Activated naive CD4-positive, alpha-beta T cell treated with anti-CD3 and anti-CD28 coated beads, Interleukin-2, amount 10 ng/mL, durations not matched to agents 7 days and 5 days (primary cell): ENCODE results near the gene LOXL4.
"Not testable (repeated sequence)": the region's sequence is repeated elsewhere in the genome, so short reads cannot be mapped to it uniquely, and the experiment has no call there.

Experiments
- CTCF ChIA-PET: fragments of 350-600 bp; sonication (Branson Sonifier 250); formaldehyde crosslinking; loops from one replicate; lab custom pipeline; 2021; ENCODE audit warnings: antibody characterized with exemption; lab: Charles Lee
- DNase-seq: peaks from one replicate; pipeline ENCODE4 v3.0.0-alpha.2; 2020
- H3K27ac Mint-ChIP-seq: one replicate; pipeline ENCODE4 v1.8.0; 2021; ENCODE audit warnings: mild to moderate bottlenecking, moderate library complexity, mixed read lengths
- H3K27me3 Mint-ChIP-seq: one replicate; pipeline ENCODE4 v1.8.0; 2021; ENCODE audit warnings: mild to moderate bottlenecking, mixed read lengths
- H3K36me3 Mint-ChIP-seq: one replicate; pipeline ENCODE4 v1.8.0; 2021; ENCODE audit warnings: mixed read lengths
- H3K4me1 Mint-ChIP-seq: one replicate; pipeline ENCODE4 v1.8.0; 2021; ENCODE audit warnings: mixed read lengths
- H3K4me3 Mint-ChIP-seq: one replicate; pipeline ENCODE4 v1.8.0; 2021; ENCODE audit warnings: mild to moderate bottlenecking, moderate library complexity, mixed read lengths
- H3K9me3 Mint-ChIP-seq: one replicate; pipeline ENCODE4 v1.8.0; 2021; ENCODE audit warnings: mixed read lengths

The LOXL4 gene

DNA sequence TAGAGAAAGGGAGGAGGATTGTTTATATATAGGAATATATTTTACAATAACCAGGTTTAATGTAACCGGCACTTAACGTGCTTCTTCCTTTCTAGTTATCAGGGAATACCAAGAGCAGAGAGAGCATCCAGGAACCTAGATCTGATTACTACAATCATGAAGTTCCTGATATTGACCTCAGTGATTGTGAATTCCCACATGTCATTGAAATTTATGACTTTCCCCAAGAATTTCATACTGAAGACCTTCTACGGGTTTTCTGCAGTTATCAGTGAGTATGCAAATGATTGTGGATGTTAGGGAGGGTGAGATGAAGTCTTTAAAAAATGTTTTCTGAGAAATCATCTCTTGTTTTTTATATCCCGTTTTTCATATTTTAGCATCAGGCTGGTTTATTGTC lies 36.6 kb downstream of the LOXL4 start:
- Mint-ChIP-seq H3K27me3 (no peaks in the 10 kb centered on the region), H3K9me3 (no peaks in the 10 kb centered on the region), H3K27ac (no peak overlapping the region), H3K36me3 (peaks cover 43% of the 10 kb centered on the region), H3K4me1 (peaks cover 2% of the 10 kb centered on the region), H3K4me3 (no peak overlapping the region)
- CTCF ChIA-PET = interaction anchor here (0.9 kb wide), 1 partner anchor 62 kb away, joined by 3 read pairs; no protein-coding TSS in a partner anchor
- no peak for DNase-seq

DNA sequence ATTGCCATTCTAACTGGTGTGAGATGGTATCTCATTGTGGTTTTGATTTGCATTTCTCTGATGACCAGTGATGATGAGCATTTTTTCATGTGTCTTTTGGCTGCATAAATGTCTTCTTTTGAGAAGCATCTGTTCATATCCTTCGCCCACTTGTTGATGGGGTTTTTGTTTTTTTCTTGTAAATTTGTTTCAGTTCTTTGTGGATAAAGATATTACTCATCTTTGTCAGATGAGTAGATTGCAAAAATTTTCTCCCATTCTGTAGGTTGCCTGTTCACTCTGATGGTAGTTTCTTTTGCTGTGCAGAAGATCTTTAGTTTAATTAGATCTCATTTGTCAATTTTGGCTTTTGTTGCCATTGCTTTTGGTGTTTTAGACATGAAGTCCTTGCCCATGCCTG lies 39.7 kb downstream of the LOXL4 start:
- H3K4me3 Mint-ChIP-seq, H3K4me1 Mint-ChIP-seq, H3K27ac Mint-ChIP-seq, CTCF ChIA-PET, DNase-seq, H3K27me3 Mint-ChIP-seq, H3K9me3 Mint-ChIP-seq: not testable (repeated sequence)
- peaks cover 40% of the 10 kb centered on the region for H3K36me3 Mint-ChIP-seq

DNA sequence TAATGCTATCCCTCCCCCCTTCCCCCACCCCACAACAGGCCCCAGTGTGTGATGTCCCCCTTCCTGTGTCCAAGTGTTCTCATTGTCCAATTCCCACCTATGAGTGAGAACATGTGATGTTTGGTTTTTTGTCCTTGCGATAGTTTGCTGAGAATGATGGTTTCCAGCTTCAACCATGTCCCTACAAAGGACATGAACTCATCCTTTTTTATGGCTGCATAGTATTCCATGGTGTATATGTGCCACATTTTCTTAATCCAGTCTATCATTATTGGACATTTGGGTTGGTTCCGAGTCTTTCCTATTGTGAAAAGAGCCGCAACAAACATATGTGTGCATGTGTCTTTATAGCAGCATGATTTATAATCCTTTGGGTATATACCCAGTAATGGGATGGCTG lies 40.3 kb downstream of the LOXL4 start:
- H3K27me3 Mint-ChIP-seq, H3K27ac Mint-ChIP-seq, H3K4me3 Mint-ChIP-seq, H3K9me3 Mint-ChIP-seq, DNase-seq, CTCF ChIA-PET, H3K4me1 Mint-ChIP-seq: not testable (repeated sequence)
- H3K36me3 Mint-ChIP-seq = peaks cover 40% of the 10 kb centered on the region

DNA sequence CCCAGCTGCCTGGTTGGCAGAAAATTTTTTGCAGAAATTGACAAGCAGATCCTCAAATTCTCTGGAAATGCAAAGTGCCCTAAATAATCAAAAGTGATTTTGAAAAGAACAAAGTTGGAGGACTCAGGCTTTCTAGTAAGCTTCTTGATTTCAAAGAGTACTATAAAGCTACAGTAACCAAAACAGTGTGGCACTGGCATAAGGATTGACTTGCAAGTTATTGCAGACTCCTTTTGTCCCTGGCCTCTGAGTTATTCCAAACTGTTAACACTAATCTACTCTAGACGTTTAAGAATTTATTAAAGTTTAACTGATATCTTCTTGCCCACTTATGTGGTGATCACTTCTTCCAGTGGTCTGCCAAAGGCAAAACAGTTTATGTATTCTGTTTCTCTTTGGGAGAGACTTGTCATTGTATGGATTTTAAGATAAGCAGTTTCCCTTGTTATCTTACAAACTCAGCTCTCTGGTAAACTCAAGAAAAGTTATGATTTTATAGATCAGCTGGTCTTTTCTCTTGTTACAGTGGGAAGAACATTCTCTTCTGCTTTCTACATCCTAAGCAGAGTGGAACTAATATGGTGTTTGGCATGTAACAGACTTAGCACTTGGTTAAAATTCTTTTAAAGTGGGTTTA lies 41.4 kb downstream of the LOXL4 start:
- CTCF ChIA-PET = no interaction called here
- peaks cover 40% of the 10 kb centered on the region for H3K36me3 Mint-ChIP-seq
- H3K27ac Mint-ChIP-seq = no peak overlapping the region
- DNase-seq = no peak
- no peak overlapping the region for H3K4me3 Mint-ChIP-seq
- H3K4me1 Mint-ChIP-seq = peaks cover 2% of the 10 kb centered on the region
- H3K9me3 Mint-ChIP-seq = no peaks in the 10 kb centered on the region
- H3K27me3 Mint-ChIP-seq = no peaks in the 10 kb centered on the region

DNA sequence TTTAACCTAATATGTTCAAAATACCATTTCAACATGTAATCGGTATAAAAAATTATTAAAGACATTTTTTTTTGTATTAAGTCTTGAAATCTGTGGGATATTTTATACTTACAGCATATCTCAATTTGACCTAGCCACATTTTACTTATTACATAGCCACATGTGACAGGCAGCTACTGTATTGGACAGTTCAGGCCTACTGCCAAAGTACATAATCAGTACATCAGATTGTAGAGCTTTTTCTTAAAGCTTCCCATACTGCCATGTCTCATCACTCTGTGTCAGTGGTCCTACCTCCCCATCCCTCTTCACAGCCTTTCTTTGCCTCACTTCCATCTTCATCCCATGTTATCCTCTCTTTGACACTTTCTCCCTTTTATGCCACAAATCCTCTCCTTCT lies 43.0 kb downstream of the LOXL4 start:
- no peak overlapping the region for H3K27ac Mint-ChIP-seq
- H3K4me1 Mint-ChIP-seq = peaks cover 2% of the 10 kb centered on the region
- H3K4me3 Mint-ChIP-seq = no peak overlapping the region
- peaks cover 2% of the 10 kb centered on the region for H3K9me3 Mint-ChIP-seq
- H3K36me3 Mint-ChIP-seq = peaks cover 37% of the 10 kb centered on the region
- DNase-seq = no peak
- CTCF ChIA-PET = interaction anchor here (0.6 kb wide), 1 partner anchor 14 kb away, joined by 3 read pairs; no protein-coding TSS in a partner anchor
- no peaks in the 10 kb centered on the region for H3K27me3 Mint-ChIP-seq

DNA sequence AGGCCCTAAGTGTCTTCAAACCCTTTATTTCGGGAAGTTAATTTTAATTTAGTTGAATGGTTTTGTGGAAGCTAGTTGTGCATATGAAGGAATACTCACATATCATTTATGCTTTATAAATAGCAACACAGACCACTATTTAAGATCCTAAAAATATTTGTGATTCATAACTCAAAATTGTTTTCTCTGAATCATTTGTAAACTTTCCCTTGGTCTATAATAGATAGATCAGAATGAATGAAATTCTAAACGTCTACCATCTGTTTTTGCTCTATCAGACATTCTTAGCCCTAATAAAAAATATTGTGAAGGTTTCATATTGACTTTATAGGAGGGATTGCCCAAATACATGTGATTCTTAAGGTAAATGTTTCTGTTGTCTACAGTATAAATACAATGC lies 43.5 kb downstream of the LOXL4 start:
- CTCF ChIA-PET = no interaction called here
- no peak for DNase-seq
- peaks cover 39% of the 10 kb centered on the region for H3K36me3 Mint-ChIP-seq
- no peak overlapping the region for H3K27ac Mint-ChIP-seq
- H3K4me1 Mint-ChIP-seq = peaks cover 2% of the 10 kb centered on the region
- H3K4me3 Mint-ChIP-seq = no peak overlapping the region
- peaks cover 7% of the 10 kb centered on the region for H3K9me3 Mint-ChIP-seq
- H3K27me3 Mint-ChIP-seq = no peaks in the 10 kb centered on the region

DNA sequence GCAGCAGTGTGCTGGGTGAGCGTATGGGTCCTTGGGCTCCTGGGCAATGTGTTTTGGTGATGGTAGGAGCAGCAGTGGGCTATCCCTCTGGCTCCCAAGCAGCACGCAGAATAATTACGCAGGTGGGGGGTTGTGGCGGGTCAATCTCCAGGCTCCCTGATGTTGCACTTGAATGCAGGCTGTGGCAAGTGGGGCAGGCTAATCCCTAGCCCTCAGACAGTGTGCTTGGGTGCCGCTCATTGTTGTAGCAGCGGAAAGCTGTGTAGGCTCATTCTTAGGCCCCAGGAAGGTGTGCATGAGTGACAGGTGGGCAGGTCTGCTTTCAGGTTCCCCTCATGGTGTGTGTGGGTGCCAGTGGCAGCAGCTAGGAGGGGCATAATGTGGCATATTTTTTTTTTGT lies 44.1 kb downstream of the LOXL4 start:
- CTCF ChIA-PET = no interaction called here
- Mint-ChIP-seq H3K4me3 (no peak overlapping the region), H3K27ac (no peak overlapping the region), H3K4me1 (peaks cover 2% of the 10 kb centered on the region), H3K36me3 (peaks cover 40% of the 10 kb centered on the region), H3K27me3 (no peaks in the 10 kb centered on the region), H3K9me3 (peaks cover 12% of the 10 kb centered on the region)
- DNase-seq = no peak

DNA sequence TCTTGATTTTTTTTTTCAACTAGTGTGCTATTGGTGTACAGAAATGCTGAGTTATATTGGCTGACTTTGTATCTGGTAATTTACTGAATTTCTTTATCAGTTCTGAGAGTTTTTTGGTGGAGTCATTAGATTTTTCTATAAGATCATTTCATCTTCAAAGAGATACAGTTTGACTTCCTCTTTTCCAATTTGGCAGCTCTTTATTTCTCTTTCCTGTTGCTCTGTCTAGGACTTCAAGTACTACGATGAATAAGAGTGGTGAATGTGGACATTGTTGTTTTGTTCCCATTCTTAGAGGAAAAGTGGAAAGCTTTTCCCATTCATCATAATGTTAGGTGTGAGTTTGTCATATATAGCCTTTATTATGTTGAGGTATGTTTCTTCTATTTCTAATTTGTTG lies 50.2 kb downstream of the LOXL4 start:
- Mint-ChIP-seq H3K4me3 (no peak overlapping the region), H3K27ac (no peak overlapping the region), H3K36me3 (peaks cover 43% of the 10 kb centered on the region), H3K27me3 (no peaks in the 10 kb centered on the region), H3K4me1 (peaks cover 7% of the 10 kb centered on the region), H3K9me3 (peaks cover 19% of the 10 kb centered on the region)
- DNase-seq = no peak
- CTCF ChIA-PET = no interaction called here

DNA sequence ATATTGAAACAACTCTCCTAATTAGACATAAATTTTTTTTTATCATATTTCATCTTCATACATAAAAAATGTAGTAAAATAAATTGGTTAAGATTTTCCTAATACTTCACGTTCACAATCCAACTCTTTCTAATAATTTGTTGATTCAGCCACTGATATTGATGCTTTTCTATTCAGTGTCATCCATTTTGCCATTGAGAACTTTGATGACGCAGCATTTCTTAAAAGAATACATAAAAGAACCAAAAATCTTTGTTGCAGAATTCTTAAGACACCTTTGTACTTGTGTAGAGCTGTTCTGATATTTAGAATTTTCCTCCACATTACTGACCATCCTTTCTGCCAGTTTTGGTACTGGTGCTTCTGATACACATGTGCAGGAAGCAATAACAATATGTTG lies 52.6 kb downstream of the LOXL4 start:
- DNase-seq = no peak
- no peaks in the 10 kb centered on the region for H3K27me3 Mint-ChIP-seq
- no peak overlapping the region for H3K4me3 Mint-ChIP-seq
- peaks cover 51% of the 10 kb centered on the region for H3K36me3 Mint-ChIP-seq
- CTCF ChIA-PET = interaction anchor here (0.9 kb wide), 1 partner anchor 113 kb away, joined by 3 read pairs; no protein-coding TSS in a partner anchor
- peaks cover 19% of the 10 kb centered on the region for H3K9me3 Mint-ChIP-seq
- peaks cover 7% of the 10 kb centered on the region for H3K4me1 Mint-ChIP-seq
- no peak overlapping the region for H3K27ac Mint-ChIP-seq

DNA sequence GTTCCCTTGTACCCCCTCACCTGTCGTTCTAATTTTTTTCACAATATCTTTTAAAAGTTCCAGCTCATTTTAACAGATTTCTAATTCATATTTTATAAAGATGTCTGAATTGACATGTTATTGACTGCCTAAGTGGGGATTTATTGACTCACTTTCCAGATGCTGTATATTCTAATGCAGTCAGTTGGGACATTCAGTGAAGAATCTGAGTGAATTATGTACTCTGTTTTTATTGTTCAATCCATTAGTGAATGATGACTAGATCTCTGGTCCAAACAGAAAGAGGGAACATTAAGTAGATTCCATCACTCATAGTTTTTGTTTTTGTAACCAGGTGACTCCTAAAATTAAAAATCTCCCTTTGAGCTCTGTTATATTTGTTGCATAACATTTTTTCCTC lies 54.3 kb downstream of the LOXL4 start:
- no peaks in the 10 kb centered on the region for H3K27me3 Mint-ChIP-seq
- CTCF ChIA-PET = no interaction called here
- no peak overlapping the region for H3K4me3 Mint-ChIP-seq
- peaks cover 5% of the 10 kb centered on the region for H3K4me1 Mint-ChIP-seq
- H3K9me3 Mint-ChIP-seq = peaks cover 7% of the 10 kb centered on the region
- peaks cover 49% of the 10 kb centered on the region for H3K36me3 Mint-ChIP-seq
- H3K27ac Mint-ChIP-seq = no peak overlapping the region
- no peak for DNase-seq

DNA sequence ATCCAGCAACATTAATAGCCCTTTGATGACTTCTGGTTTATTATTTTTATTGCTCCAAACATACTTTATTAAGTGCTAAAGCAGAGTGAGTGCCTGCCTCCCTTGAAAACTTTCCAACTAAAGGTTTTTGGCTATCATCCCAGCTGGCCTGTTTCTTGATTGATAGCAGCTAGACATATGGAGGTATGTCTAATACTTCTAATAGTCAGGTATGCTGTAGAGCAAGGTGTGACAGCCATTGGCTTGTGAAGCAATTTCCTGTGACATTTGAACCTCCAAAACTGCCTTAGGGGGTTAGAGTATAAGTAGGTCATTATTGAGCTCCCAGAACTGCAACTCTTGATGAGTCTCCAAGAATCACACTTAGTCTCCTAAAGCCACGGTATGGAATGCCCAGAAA lies 55.8 kb downstream of the LOXL4 start:
- Mint-ChIP-seq H3K4me1 (no peaks in the 10 kb centered on the region), H3K27me3 (no peaks in the 10 kb centered on the region), H3K36me3 (peaks cover 46% of the 10 kb centered on the region), H3K4me3 (no peak overlapping the region), H3K27ac (no peak overlapping the region), H3K9me3 (peaks cover 4% of the 10 kb centered on the region)
- DNase-seq = no peak
- CTCF ChIA-PET = interaction anchor here (1.0 kb wide), 1 partner anchor 41 kb away, joined by 3 read pairs; no protein-coding TSS in a partner anchor

DNA sequence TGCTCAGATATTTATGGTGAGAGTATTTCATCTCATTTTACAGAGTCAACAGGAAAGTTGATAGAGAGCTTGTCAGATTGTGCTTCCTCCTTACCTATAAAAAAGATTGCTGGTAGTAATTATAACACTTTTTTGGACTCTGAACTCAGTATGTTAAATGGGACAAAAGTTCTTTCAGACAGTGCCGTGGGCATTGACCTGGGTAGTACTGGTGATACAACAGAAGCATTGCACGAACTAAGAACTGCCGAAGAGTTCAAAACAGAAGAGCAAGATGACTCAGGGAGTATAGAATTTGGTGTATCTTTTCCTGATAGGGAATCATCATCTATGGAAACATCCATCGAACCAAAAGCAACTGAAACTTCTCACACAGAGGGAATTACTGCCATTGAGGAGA lies 58.6 kb downstream of the LOXL4 start:
- CTCF ChIA-PET = no interaction called here
- H3K4me1 Mint-ChIP-seq = no peaks in the 10 kb centered on the region
- H3K36me3 Mint-ChIP-seq = peaks cover 35% of the 10 kb centered on the region
- H3K27me3 Mint-ChIP-seq = no peaks in the 10 kb centered on the region
- H3K27ac Mint-ChIP-seq = no peak overlapping the region
- DNase-seq = no peak
- no peak overlapping the region for H3K4me3 Mint-ChIP-seq
- no peaks in the 10 kb centered on the region for H3K9me3 Mint-ChIP-seq

DNA sequence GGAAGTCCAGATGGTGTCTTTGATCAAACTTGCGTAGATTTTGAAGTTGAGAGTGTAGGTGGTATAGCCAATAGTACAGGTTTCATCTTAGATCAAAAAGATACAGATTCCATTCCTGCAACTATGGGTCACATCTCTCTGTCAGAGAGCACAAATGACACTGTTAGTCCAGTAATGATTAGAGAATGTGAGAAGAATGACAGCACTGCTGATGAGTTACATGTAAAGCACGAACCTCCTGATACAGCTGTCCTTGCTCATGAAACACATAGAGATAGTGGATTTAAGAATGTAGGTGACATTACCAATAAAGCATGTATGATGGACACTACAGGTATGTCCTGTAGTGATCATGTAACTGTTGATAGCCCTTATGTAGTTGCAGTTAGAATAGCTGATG lies 59.1 kb downstream of the LOXL4 start:
- Mint-ChIP-seq H3K36me3 (peaks cover 35% of the 10 kb centered on the region), H3K4me1 (no peaks in the 10 kb centered on the region), H3K4me3 (no peak overlapping the region), H3K27ac (no peak overlapping the region), H3K27me3 (no peaks in the 10 kb centered on the region), H3K9me3 (no peaks in the 10 kb centered on the region)
- DNase-seq = no peak
- CTCF ChIA-PET = no interaction called here

DNA sequence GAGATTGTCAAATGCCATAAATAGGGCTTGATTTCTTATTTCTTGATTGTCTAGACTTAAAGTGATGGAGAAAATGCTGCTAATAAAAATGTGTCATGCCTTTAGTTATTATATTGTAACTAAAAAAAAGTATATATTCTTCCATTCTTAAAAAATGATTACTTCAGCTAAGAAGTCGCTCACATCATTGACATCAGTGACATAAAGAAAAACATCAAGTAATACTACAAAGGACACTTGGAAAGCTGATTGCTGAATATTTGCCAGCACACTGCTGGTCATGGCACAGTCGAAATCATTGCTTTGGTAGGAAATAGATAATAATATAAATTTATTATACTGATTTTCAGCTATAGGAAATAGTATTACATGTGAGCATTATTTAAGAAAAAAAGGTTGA lies 62.6 kb downstream of the LOXL4 start:
- H3K9me3 Mint-ChIP-seq = no peaks in the 10 kb centered on the region
- H3K27ac Mint-ChIP-seq = no peak overlapping the region
- CTCF ChIA-PET = no interaction called here
- no peak for DNase-seq
- H3K36me3 Mint-ChIP-seq = peaks cover 21% of the 10 kb centered on the region
- no peaks in the 10 kb centered on the region for H3K27me3 Mint-ChIP-seq
- no peaks in the 10 kb centered on the region for H3K4me1 Mint-ChIP-seq
- no peak overlapping the region for H3K4me3 Mint-ChIP-seq

DNA sequence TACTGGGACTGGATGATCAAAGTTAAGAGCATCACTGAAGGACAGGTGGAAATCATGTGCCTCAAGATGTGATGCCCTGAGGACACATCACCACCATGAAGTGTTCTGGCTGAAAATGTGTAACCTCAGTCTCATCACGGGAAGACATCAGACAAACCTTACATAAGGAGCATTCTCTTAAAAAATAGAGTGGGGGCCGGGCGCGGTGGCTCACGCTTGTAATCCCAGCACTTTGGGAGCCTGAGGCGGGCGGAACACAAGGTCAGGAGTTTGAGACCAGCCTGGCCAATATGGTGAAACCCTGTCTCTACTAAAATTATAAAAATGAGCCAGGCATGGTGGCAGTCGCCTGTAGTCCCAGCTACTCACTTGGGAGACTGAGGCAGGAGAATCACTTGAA lies 65.6 kb downstream of the LOXL4 start:
- peaks cover 4% of the 10 kb centered on the region for H3K36me3 Mint-ChIP-seq
- H3K27me3 Mint-ChIP-seq = no peaks in the 10 kb centered on the region
- no peak overlapping the region for H3K27ac Mint-ChIP-seq
- CTCF ChIA-PET = no interaction called here
- no peak for DNase-seq
- H3K4me3 Mint-ChIP-seq = no peak overlapping the region
- H3K9me3 Mint-ChIP-seq = no peaks in the 10 kb centered on the region
- H3K4me1 Mint-ChIP-seq = no peaks in the 10 kb centered on the region
